NT2/D1 (cell line): ENCODE data around the gene SIX4.

Experiments
- SUZ12 ChIP-seq: IDR thresholded peaks from 2 replicates; pipeline ENCODE4 v1.6.1; 2011; ENCODE audit not compliant: insufficient read length, insufficient read depth; ENCODE audit errors: extremely low read depth
- YY1 ChIP-seq: IDR thresholded peaks from 2 replicates; pipeline ENCODE4 v1.6.1; 2011; ENCODE audit not compliant: insufficient read length, insufficient read depth
- ZNF274 ChIP-seq: IDR thresholded peaks from 2 replicates; pipeline ENCODE4 v1.6.1; 2011; ENCODE audit warnings: mild to moderate bottlenecking, low read depth, low read length

DNA sequence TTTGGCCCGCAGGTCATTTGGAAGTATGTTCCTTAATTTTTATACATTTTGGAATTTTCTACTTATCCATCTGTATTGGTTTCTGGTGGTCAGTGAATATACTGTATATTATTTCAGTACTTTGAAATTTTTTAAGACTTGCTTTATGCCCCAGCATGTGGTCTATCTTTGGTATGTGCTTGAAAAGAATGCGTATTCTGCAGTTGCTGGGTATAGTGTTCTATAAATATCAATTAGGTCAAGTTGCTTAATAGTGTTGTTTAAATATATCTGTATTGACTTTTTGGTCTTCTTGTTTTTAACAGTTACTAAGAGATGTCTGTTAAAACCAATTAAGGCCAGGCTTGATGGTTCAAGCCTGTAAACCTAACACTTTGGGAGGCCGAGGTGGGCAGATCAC, 53.2 kb downstream of the SIX4 start:
- TF ChIP-seq YY1 (no peak), SUZ12 (no peak), ZNF274 (no peak)
